B cell (primary cell): ENCODE data around the gene DMKN.

Source experiments
- EZH2 ChIP-seq: IDR thresholded peaks from 2 replicates; pipeline ENCODE4 v1.6.1; 2012; ENCODE audit warnings: borderline replicate concordance, low read depth, mild to moderate bottlenecking, moderate library complexity, low read length; ENCODE audit not compliant: insufficient read depth, poor library complexity, severe bottlenecking
- TF ChIP-seq, protein P1 (sequence below): fragments of 200-600 bp; IDR thresholded peaks from one replicate; pipeline ENCODE4 v1.8.0; 2022; ENCODE audit warnings: antibody characterized with exemption, mild to moderate bottlenecking

GRCh38 chr19:35501684-35502083 lies 11.8 kb downstream of the DMKN start:
- TF ChIP-seq, protein P1, sequence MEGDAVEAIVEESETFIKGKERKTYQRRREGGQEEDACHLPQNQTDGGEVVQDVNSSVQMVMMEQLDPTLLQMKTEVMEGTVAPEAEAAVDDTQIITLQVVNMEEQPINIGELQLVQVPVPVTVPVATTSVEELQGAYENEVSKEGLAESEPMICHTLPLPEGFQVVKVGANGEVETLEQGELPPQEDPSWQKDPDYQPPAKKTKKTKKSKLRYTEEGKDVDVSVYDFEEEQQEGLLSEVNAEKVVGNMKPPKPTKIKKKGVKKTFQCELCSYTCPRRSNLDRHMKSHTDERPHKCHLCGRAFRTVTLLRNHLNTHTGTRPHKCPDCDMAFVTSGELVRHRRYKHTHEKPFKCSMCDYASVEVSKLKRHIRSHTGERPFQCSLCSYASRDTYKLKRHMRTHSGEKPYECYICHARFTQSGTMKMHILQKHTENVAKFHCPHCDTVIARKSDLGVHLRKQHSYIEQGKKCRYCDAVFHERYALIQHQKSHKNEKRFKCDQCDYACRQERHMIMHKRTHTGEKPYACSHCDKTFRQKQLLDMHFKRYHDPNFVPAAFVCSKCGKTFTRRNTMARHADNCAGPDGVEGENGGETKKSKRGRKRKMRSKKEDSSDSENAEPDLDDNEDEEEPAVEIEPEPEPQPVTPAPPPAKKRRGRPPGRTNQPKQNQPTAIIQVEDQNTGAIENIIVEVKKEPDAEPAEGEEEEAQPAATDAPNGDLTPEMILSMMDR: no peak
- TF ChIP-seq EZH2: no peak
